H7 (cell line): Measurements from ENCODE around the gene TFEB. TPM values are rescaled to one million over a fixed set of nuclear protein-coding genes. Genes with fewer than 3 reads are reported as not detected.

Source experiments
- DNase-seq: peaks from one replicate; pipeline ENCODE4 v3.0.0; 2012
- H3K27me3 ChIP-seq: 2 replicates; pipeline ENCODE4 v1.6.0; 2011; ENCODE audit warnings: mild to moderate bottlenecking, low read length; ENCODE audit not compliant: control insufficient read depth, insufficient read depth
- H3K36me3 ChIP-seq: replicated peaks from 2 replicates; pipeline ENCODE4 v1.5.1; 2011; ENCODE audit warnings: low read length; ENCODE audit not compliant: control insufficient read depth, insufficient read depth
- H3K4me3 ChIP-seq: 2 replicates; pipeline ENCODE4 v1.5.1; 2011; ENCODE audit warnings: low read depth, mild to moderate bottlenecking, control low read depth, low read length, moderate library complexity; ENCODE audit not compliant: insufficient read depth
- total RNA-seq: library from RNA; depleted of rRNA; stranded (reverse); fragments of >200 nt; shearing (Covaris generic); gene quantifications from 2 replicates; pipeline ENCODE4 v1.2.3, GENCODE V29; 2014

Gene TFEB
- total RNA-seq, 1 experiment from 2014 or later, result 1.4 TPM

DNA sequence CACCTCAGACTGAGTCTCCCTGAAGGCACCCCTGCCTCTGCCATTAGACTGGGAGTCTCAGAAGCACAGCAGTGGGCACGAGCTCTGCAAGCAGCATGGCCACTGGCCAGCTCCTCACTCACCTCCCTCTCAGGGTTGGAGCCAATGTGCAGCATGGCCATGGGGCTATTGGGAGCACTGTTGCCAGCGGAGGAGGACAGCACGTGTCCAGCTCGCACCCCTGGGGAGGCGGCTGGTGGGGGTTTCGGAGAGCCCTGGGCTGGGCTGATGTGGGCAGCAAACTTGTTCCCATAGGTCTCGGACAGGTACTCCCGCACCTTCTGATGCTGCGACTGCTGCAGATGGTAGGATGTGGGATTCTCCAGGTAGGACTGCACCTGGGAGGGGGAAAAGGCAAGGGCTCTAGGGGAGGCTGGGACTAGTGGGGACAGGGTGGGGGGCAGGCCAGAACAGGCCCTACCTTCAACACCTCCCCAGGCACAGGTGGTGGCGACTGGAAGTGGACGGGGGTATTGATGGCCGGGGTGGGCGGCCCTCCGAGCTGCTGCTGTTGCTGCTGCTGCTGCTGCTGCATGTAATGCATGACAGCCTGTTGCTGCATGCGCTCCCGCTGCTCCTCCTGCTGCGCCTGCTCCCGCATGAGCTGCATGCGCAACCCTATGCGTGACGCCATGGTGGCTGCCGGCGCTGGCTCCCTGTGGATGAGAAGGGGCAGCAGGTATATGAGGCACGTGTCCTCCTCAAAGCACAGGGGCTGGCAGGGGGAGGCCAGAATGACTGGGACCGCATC lies 44.7 kb downstream of the TFEB start:
- no peak for DNase-seq
- Histone ChIP-seq H3K36me3 (no peaks in the 10 kb centered on the region), H3K4me3 (no peak overlapping the region), H3K27me3 (no peaks in the 10 kb centered on the region)

DNA sequence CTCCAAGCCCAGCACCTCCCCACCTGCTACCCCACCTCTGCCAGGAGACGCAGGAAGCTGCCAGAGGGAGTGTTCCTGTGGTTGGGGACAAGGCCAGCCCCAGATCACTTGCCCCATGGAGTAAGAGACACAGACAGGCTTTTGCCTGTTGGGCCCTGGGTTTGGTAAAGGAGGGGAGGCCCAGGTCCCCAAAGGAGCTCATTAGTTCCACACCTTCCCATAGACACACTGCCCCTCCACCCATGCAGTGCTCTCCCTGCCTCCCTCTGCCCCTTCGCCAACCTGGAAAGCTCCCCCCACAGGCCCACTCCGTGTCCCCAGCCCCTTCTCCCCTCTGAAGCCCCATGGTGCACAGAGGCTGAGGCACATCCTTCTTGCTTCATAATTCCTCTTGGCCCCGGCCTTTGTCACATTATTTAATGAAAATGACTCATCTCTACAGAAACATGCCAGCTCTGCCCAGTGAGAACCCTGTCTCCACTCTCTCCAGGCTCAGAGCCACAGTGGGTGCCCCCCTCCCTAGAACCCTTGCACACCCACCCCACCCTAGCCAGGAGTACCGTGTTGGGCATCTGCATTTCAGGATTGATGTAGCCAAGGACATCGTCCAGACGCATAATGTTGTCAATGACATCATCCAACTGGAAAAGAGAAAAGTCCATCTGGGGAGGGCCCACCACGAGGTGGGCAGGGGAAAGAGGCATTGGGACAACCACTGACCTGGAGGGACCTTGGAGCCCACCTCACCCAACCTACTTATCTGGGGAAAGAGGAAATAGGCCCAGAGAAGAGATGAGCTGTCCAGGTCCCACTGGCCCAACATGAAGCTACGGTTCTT lies 46.0 kb downstream of the TFEB start:
- DNase-seq, result no peak
- no peak overlapping the region for H3K4me3 ChIP-seq
- H3K36me3 ChIP-seq, result no peaks in the 10 kb centered on the region
- H3K27me3 ChIP-seq, result no peaks in the 10 kb centered on the region

- 0 out of 2 replicates have a peak, but pooled peaks cover 1% of the 10 kb centered on the region for H3K27me3 ChIP-seq
- H3K36me3 ChIP-seq, result no peaks in the 10 kb centered on the region
- H3K4me3 ChIP-seq, result no peak overlapping the region
- DNase-seq, result no peak
These were observed 47.0 kb downstream of the TFEB start for GRCh38 chr6:41688256-41688965.

GRCh38 chr6:41687501-41688175 lies 47.8 kb downstream of the TFEB start:
- H3K4me3 ChIP-seq, result no peak overlapping the region
- peak; percentile 93 for DNase-seq
- H3K36me3 ChIP-seq, result no peaks in the 10 kb centered on the region
- 0 out of 2 replicates have a peak, but pooled peaks cover 1% of the 10 kb centered on the region for H3K27me3 ChIP-seq

- Histone ChIP-seq H3K4me3 (no peak overlapping the region), H3K27me3 (0 out of 2 replicates have a peak, but pooled peaks cover 1% of the 10 kb centered on the region), H3K36me3 (no peaks in the 10 kb centered on the region)
- DNase-seq, result no peak
These were observed 49.6 kb downstream of the TFEB start for GRCh38 chr6:41685641-41686380.

- no peak for DNase-seq
- Histone ChIP-seq H3K4me3 (no peak overlapping the region), H3K36me3 (no peaks in the 10 kb centered on the region)
These were observed 50.9 kb downstream of the TFEB start for GRCh38 chr6:41684311-41685180.

GRCh38 chr6:41683523-41684310 lies 51.7 kb downstream of the TFEB start:
- peak overlapping the region; percentile 34; the same call in 1 of the 2 replicates for H3K4me3 ChIP-seq
- H3K27me3 ChIP-seq, result 0 out of 2 replicates have a peak, but pooled peaks cover 3% of the 10 kb centered on the region
- peak; percentile 98 for DNase-seq

More at GRCh38 chr6:41684311-41685180, 50.9 kb downstream of the TFEB start:
- 0 out of 2 replicates have a peak, but pooled peaks cover 1% of the 10 kb centered on the region for H3K27me3 ChIP-seq

GRCh38 chr6:41683273-41683522 lies 52.2 kb downstream of the TFEB start:
- no peak for DNase-seq
- Histone ChIP-seq H3K27me3 (0 out of 2 replicates have a peak, but pooled peaks cover 3% of the 10 kb centered on the region), H3K4me3 (peak overlapping the region; percentile 34; the same call in 1 of the 2 replicates), H3K36me3 (no peaks in the 10 kb centered on the region)

More at GRCh38 chr6:41683523-41684310, 51.7 kb downstream of the TFEB start:
- H3K36me3 ChIP-seq, result no peaks in the 10 kb centered on the region

- peak; percentile 69 for DNase-seq
- Histone ChIP-seq H3K36me3 (no peaks in the 10 kb centered on the region), H3K4me3 (peak overlapping the region; percentile 34; the same call in 1 of the 2 replicates), H3K27me3 (peaks cover 3% of the 10 kb centered on the region; the same call in 1 of the 2 replicates)
These were observed 52.7 kb downstream of the TFEB start for GRCh38 chr6:41682497-41683272.

DNA sequence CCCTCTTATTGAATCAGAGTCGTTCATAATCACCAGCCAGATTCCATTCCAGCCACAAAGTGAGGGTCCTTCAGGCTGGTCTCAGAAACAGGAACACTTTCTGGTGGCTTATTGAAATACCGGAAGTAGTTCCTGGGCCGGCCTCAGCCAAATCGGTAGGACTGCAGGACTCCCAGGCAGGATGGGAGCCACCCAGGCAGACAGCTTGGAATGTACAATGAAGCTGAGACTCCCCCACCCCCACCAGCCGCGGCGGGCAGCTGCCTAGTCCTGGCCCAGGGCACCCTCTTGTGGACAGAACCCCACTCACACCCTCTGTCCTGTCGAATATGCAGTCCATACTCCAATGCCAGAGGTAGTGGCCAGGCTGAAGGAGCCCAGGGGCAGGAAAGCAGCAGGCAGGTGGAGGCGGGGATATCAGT lies 53.3 kb downstream of the TFEB start:
- peak; percentile 98 for DNase-seq
- Histone ChIP-seq H3K4me3 (no peak overlapping the region), H3K36me3 (no peaks in the 10 kb centered on the region), H3K27me3 (peaks cover 4% of the 10 kb centered on the region; the same call in 1 of the 2 replicates)

- Histone ChIP-seq H3K27me3 (peaks cover 5% of the 10 kb centered on the region; the same call in 1 of the 2 replicates), H3K36me3 (no peaks in the 10 kb centered on the region), H3K4me3 (no peak overlapping the region)
- DNase-seq, result no peak
These were observed 55.0 kb downstream of the TFEB start for GRCh38 chr6:41680182-41680965.
